SK-N-SH (cell line): ENCODE data around the gene ZDHHC8. TPM values are rescaled to one million over a fixed set of nuclear protein-coding genes. Genes with fewer than 3 reads are reported as not detected.

Experiments used
- CTCF ChIA-PET: fragments of 300-600, 350-600 bp; formaldehyde crosslinking; extraction: SDS; loops from one replicate; lab custom pipeline; 2021; lab: Yijun Ruan, JAX
- POLR2A ChIA-PET: fragments of 350-600 bp; sonication (Branson Sonifier 250); formaldehyde crosslinking; extraction: SDS; loops from one replicate; lab custom pipeline; 2020; ENCODE audit warnings: antibody characterized with exemption, inconsistent platforms; lab: Yijun Ruan, JAX
- DNase-seq: peaks from one replicate; pipeline ENCODE4 v3.0.0; 2012
- H2AFZ ChIP-seq: fragments of 200-600 bp; sonication (generic); 2 replicates; pipeline ENCODE4 v1.8.1; 2016; ENCODE audit warnings: antibody characterized with exemption, mild to moderate bottlenecking, low read depth
- H3F3A ChIP-seq: fragments of 200-600 bp; sonication (generic); replicated peaks from 2 replicates; pipeline ENCODE3; 2016; ENCODE audit warnings: antibody characterized with exemption, mild to moderate bottlenecking; ENCODE audit not compliant: insufficient read depth
- H3K27ac ChIP-seq, 2 experiments: fragments of 200-500 bp in 1 of 2; fragments of 200-600 bp in 1 of 2; sonication (Bioruptor generic) in 1 of 2; sonication (generic), shearing (Covaris generic) in 1 of 2; 2 replicates each; pipeline versions ENCODE4 v1.5.1 to v1.6.1; 2014 to 2016; ENCODE audit warnings: low read depth in 2 of 2, inconsistent platforms in 1 of 2, low read length in 1 of 2, mild to moderate bottlenecking in 1 of 2, mixed read lengths in 1 of 2
- H3K27me3 ChIP-seq: fragments of 200-600 bp; sonication (generic), shearing (Covaris generic); 2 replicates; pipeline ENCODE4 v1.6.1; 2016; ENCODE audit warnings: mixed run types; ENCODE audit not compliant: insufficient read depth
- H3K36me3 ChIP-seq, 2 experiments: fragments of 200-500 bp in 1 of 2; fragments of 200-600 bp in 1 of 2; sonication (Bioruptor generic) in 1 of 2; sonication (generic) in 1 of 2; replicated peaks in 1 of 2; 2 replicates each; pipeline versions ENCODE3 to v1.5.1; 2014 to 2016; ENCODE audit warnings: low read length in 1 of 2, mild to moderate bottlenecking in 1 of 2; ENCODE audit not compliant: insufficient read depth in 2 of 2, control insufficient read depth in 1 of 2
- H3K4me1 ChIP-seq, 2 experiments: fragments of 200-500 bp in 1 of 2; fragments of 200-600 bp in 1 of 2; sonication (Bioruptor generic) in 1 of 2; sonication (generic), shearing (Covaris generic) in 1 of 2; 2 replicates each; pipeline versions ENCODE4 v1.5.1 to v1.6.1; 2014 to 2016; ENCODE audit warnings: low read depth in 1 of 2, low read length in 1 of 2, mixed run types in 1 of 2; ENCODE audit not compliant: insufficient read depth in 2 of 2, control insufficient read depth in 1 of 2
- H3K4me2 ChIP-seq: fragments of 200-600 bp; sonication (generic), shearing (Covaris generic); 2 replicates; pipeline ENCODE4 v1.6.1; 2017; ENCODE audit warnings: mixed run types
- H3K4me3 ChIP-seq, 2 experiments: fragments of 200-500 bp in 1 of 2; fragments of 200-600 bp in 1 of 2; sonication (Bioruptor generic) in 1 of 2; sonication (generic), shearing (Covaris generic) in 1 of 2; 2 replicates each; pipeline versions ENCODE4 v1.5.1 to v1.8.1; 2014 to 2016; ENCODE audit warnings: low read depth in 2 of 2, inconsistent platforms in 1 of 2, low read length in 1 of 2, mild to moderate bottlenecking in 1 of 2, mixed read lengths in 1 of 2, moderate library complexity in 1 of 2
- H3K79me2 ChIP-seq: fragments of 200-600 bp; sonication (generic); 2 replicates; pipeline ENCODE4 v1.8.1; 2017; ENCODE audit warnings: mild to moderate bottlenecking; ENCODE audit not compliant: insufficient read depth
- H3K9ac ChIP-seq: fragments of 200-600 bp; sonication (generic); 2 replicates; pipeline ENCODE4 v1.6.1; 2017; ENCODE audit warnings: mixed run types
- H3K9me2 ChIP-seq: fragments of 200-600 bp; sonication (generic); 2 replicates; pipeline ENCODE4 v1.6.1; 2017; ENCODE audit warnings: mixed run types
- H3K9me3 ChIP-seq: fragments of 200-600 bp; sonication (generic); 2 replicates; pipeline ENCODE4 v1.6.1; 2017; ENCODE audit warnings: mixed run types, mild to moderate bottlenecking, moderate library complexity
- H4K20me1 ChIP-seq: fragments of 200-600 bp; sonication (generic); 2 replicates; pipeline ENCODE4 v1.6.1; 2017; ENCODE audit warnings: mild to moderate bottlenecking, mixed run types; ENCODE audit not compliant: insufficient read depth
- MEF2A ChIP-seq: IDR thresholded peaks from 2 replicates; pipeline ENCODE4 v1.4.0; 2012; ENCODE audit warnings: low read depth, borderline replicate concordance
- NRF1 ChIP-seq: IDR thresholded peaks from 2 replicates; pipeline ENCODE4 v1.6.1; 2012; ENCODE audit warnings: low read depth, mild to moderate bottlenecking, low read length
- RCOR1 ChIP-seq: fragments of 150-350 bp; IDR thresholded peaks from 2 replicates; pipeline ENCODE4 v1.6.1; 2017; ENCODE audit warnings: antibody characterized with exemption, low read length
- USF1 ChIP-seq: IDR thresholded peaks from 2 replicates; pipeline ENCODE4 v1.4.0; 2012; ENCODE audit warnings: low read depth, borderline replicate concordance
- YY1 ChIP-seq: IDR thresholded peaks from 2 replicates; pipeline ENCODE4 v1.4.0; 2012; ENCODE audit warnings: low read depth, mild to moderate bottlenecking
- WGBS: methylation state at CpG from one replicate; pipeline ENCODE4 v1.1.6; 2017; ENCODE audit warnings: low lambda C conversion rate; 5-methylcytosine and 5-hydroxymethylcytosine counted together
- polyA plus RNA-seq, 3 experiments: library from polyadenylated mRNA; depleted of rRNA; stranded (reverse); fragments of >200 nt; gene quantifications; 2 replicates each; pipeline ENCODE4 v1.2.3, GENCODE V29; 2012
- TF ChIP-seq, protein P1 (sequence below): fragments of 200-600 bp; sonication (generic); IDR thresholded peaks from 2 replicates; pipeline ENCODE4 v1.6.1; 2017; ENCODE audit warnings: antibody characterized with exemption, mild to moderate bottlenecking, moderate library complexity

Gene ZDHHC8
- polyA plus RNA-seq, 1 of the 3 experiments (the other 2 are of a cell fraction): 65.3 TPM

- Histone ChIP-seq H2AFZ (no peak overlapping the region), H3K4me1 (peaks cover 10 to 19% of the 10 kb centered on the region in 2 experiments; a peak in 3 of 4 replicates), H3K4me3 (no peak overlapping the region), H3K36me3 (peaks cover 15 to 67% of the 10 kb centered on the region in 2 experiments), H3K9me3 (no peaks in the 10 kb centered on the region), H3K79me2 (peaks cover 38% of the 10 kb centered on the region), H3K27me3 (no peaks in the 10 kb centered on the region), H4K20me1 (0 out of 2 replicates have a peak, but pooled peaks cover 8% of the 10 kb centered on the region), H3K9ac (no peak overlapping the region), H3F3A (peaks cover 16% of the 10 kb centered on the region), H3K27ac (no peak overlapping the region; a peak in 1 of 4 replicates), H3K9me2 (no peaks in the 10 kb centered on the region), H3K4me2 (no peak overlapping the region)
- WGBS: 98% methylated on average over 13 of the region's 19 CpGs
- ChIA-PET POLR2A (interaction anchor here (1.7 kb wide), 1 partner anchor 14 kb away, joined by 5 read pairs; no protein-coding TSS in a partner anchor), CTCF (interaction anchor here (0.5 kb wide), 1 partner anchor 206 kb away, joined by 3 read pairs; no protein-coding TSS in a partner anchor)
- DNase-seq: no peak
- no peak for TF ChIP-seq NRF1
- TF ChIP-seq YY1: no peak
Measured at GRCh38 chr22:20113551-20114310, 17.9 kb upstream of the ZDHHC8 start.

DNA sequence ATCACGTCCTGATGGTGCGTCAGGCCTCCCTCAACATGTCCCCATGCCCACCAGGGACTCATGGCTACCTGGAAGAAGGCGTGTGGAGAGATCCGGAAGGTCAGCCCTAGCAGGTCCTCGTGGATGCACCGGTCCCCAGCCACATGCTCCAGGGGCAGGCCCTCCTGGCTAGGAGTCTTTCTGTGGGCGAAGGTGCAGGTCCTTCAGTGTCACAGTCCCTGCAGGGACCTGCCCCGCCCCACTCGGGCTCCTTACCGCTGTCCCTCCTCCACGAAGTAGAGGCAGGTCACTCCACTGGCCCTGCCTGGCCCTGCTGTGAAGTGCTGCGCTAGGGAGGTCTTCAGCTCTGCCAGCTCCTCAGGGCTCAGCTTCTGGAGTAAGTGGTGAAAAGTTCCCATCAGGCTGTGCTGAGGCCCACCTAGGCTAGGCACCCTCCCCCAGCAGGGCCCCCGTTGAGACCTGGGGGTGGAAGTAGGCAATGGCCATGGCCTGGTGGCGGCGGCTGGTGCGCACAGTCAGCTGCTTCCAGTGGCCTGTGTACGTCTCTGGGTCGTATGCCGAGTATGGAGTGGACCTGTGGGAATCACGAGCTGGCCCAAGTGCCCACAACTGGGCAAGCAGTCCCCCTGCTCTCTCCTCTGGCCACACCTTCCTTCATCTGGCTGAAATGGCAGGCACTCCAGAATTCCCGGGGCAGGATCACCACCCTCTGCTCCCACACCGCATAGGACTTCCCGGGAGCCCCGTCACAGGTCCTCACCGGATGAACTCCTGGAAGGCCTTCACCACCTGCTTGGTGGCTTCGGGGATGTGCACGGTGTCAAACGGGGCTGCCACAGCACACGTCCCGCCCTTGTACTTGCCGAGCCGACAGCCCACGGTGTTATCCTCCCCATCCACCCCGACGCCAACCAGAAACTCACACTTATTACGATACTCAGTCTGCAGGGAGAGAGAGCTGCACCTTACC, 16.8 kb upstream of the ZDHHC8 start:
- TF ChIP-seq NRF1: no peak
- TF ChIP-seq MEF2A: no peak
- TF ChIP-seq RCOR1: no peak
- TF ChIP-seq, protein P1, sequence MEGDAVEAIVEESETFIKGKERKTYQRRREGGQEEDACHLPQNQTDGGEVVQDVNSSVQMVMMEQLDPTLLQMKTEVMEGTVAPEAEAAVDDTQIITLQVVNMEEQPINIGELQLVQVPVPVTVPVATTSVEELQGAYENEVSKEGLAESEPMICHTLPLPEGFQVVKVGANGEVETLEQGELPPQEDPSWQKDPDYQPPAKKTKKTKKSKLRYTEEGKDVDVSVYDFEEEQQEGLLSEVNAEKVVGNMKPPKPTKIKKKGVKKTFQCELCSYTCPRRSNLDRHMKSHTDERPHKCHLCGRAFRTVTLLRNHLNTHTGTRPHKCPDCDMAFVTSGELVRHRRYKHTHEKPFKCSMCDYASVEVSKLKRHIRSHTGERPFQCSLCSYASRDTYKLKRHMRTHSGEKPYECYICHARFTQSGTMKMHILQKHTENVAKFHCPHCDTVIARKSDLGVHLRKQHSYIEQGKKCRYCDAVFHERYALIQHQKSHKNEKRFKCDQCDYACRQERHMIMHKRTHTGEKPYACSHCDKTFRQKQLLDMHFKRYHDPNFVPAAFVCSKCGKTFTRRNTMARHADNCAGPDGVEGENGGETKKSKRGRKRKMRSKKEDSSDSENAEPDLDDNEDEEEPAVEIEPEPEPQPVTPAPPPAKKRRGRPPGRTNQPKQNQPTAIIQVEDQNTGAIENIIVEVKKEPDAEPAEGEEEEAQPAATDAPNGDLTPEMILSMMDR: no peak
- no peak for TF ChIP-seq USF1
- TF ChIP-seq, all 33 proteins: peak for 0
- Histone ChIP-seq H3K4me1 (peaks cover 16 to 23% of the 10 kb centered on the region in 2 experiments; a peak in 3 of 4 replicates), H3K27ac (no peak overlapping the region), H3K9ac (no peak overlapping the region), H3K4me3 (no peak overlapping the region), H3F3A (peaks cover 22% of the 10 kb centered on the region), H3K79me2 (peaks cover 49% of the 10 kb centered on the region), H2AFZ (no peak overlapping the region), H3K4me2 (no peak overlapping the region), H3K9me2 (no peaks in the 10 kb centered on the region), H3K27me3 (no peaks in the 10 kb centered on the region), H3K9me3 (no peaks in the 10 kb centered on the region), H3K36me3 (peaks cover 23 to 65% of the 10 kb centered on the region in 2 experiments), H4K20me1 (0 out of 2 replicates have a peak, but pooled peaks cover 8% of the 10 kb centered on the region)
- DNase-seq: no peak
- POLR2A ChIA-PET: no interaction called here
- 93% methylated on average over 28 of the region's 36 CpGs for WGBS
- CTCF ChIA-PET: interaction anchor here (1.9 kb wide), 1 partner anchor 101 kb away, joined by 4 read pairs; no protein-coding TSS in a partner anchor
